ENCODE results near the gene ART4.

The ART4 gene

GRCh38 chr12:14843425-14843887, at the start of gene ART4:
Gene ART4, minus strand, starts transcription at chr12:14843526. Its CDS starts 413 bp downstream, at chr12:14843113.
- no peak for DNase-seq

GRCh38 chr12:14892726-14893505, 49.6 kb upstream of the ART4 start:
- DNase-seq = no peak

- DNase-seq = no peak
Observed at GRCh38 chr12:14890701-14891100, 47.4 kb upstream of the ART4 start.

- peak; percentile 36 for DNase-seq
Observed at GRCh38 chr12:14886271-14886670, 42.9 kb upstream of the ART4 start.

GRCh38 chr12:14885718-14886221, 42.4 kb upstream of the ART4 start, which contains the start of gene MGP:
Gene MGP, minus strand, starts transcription at chr12:14885854. Its CDS starts 63 bp downstream, at chr12:14885791.
- no peak for DNase-seq

- DNase-seq = no peak
Observed at GRCh38 chr12:14884458-14884878, 41.1 kb upstream of the ART4 start.

- no peak for DNase-seq
Observed at GRCh38 chr12:14883686-14884085, 40.4 kb upstream of the ART4 start.

- DNase-seq = no peak
Observed at GRCh38 chr12:14880890-14881453, 37.6 kb upstream of the ART4 start.

- no peak for DNase-seq
Observed at GRCh38 chr12:14879222-14879933, 36.1 kb upstream of the ART4 start.

GRCh38 chr12:14878488-14878887, 35.2 kb upstream of the ART4 start:
- DNase-seq = no peak

GRCh38 chr12:14876833-14877232, 33.5 kb upstream of the ART4 start:
- no peak for DNase-seq

GRCh38 chr12:14874882-14875281, 31.6 kb upstream of the ART4 start:
- no peak for DNase-seq

- DNase-seq = no peak
Observed at GRCh38 chr12:14873440-14874185, 30.3 kb upstream of the ART4 start.

GRCh38 chr12:14871886-14872285, 28.6 kb upstream of the ART4 start:
- DNase-seq = no peak

- DNase-seq = no peak
Observed at GRCh38 chr12:14871247-14871646, 27.9 kb upstream of the ART4 start.

GRCh38 chr12:14868916-14869506, 25.7 kb upstream of the ART4 start:
- no peak for DNase-seq

- DNase-seq = no peak
Observed at GRCh38 chr12:14860490-14860889, 17.2 kb upstream of the ART4 start.

GRCh38 chr12:14858513-14858912, 15.2 kb upstream of the ART4 start:
- DNase-seq = no peak

- DNase-seq = no peak
Observed at GRCh38 chr12:14854586-14855183, 11.4 kb upstream of the ART4 start.

GRCh38 chr12:14853961-14854360, 10.6 kb upstream of the ART4 start:
- no peak for DNase-seq

GRCh38 chr12:14852880-14853279, 9.6 kb upstream of the ART4 start:
- DNase-seq = no peak
